ENCODE measurements around the gene PNMA8B. TPM values are rescaled to one million over a fixed set of nuclear protein-coding genes. Genes with fewer than 3 reads are reported as not detected.
A peak's percentile ranks its signal among the peaks of the same experiment; 100 is the strongest.

The PNMA8B gene
- polyA plus RNA-seq, 1 of the 3 experiments (the other 2 are of a cell fraction): 0.92 TPM

- ChIA-PET CTCF (interaction anchor here (4.5 kb wide), 1 partner anchor 11 kb away, joined by 28 read pairs; no protein-coding TSS in a partner anchor), POLR2A (no interaction called here)
- peak; percentile 77 for DNase-seq
- no peaks in the 10 kb centered on the region for H4K20me1 ChIP-seq (ENCODE audit: insufficient read depth)
- H3K36me3 ChIP-seq (replicated peaks in 1 of 2; ENCODE audit: control insufficient read depth in 1 of 2, insufficient read depth in 2 of 2, low read length in 1 of 2): no peaks in the 10 kb centered on the region
- H3K9me3 ChIP-seq: no peaks in the 10 kb centered on the region
- H3K9ac ChIP-seq: no peak overlapping the region
- no peaks in the 10 kb centered on the region for H3F3A ChIP-seq (replicated peaks; ENCODE audit: insufficient read depth)
- 50% methylated on average over 11 of the region's 12 CpGs for WGBS (ENCODE audit: low lambda C conversion rate)
- no peaks in the 10 kb centered on the region for H3K79me2 ChIP-seq (ENCODE audit: insufficient read depth)
- H3K4me2 ChIP-seq: no peak overlapping the region
- TF ChIP-seq NFIC (IDR thresholded peaks at IDR 0.05; ENCODE audit: borderline replicate concordance) (no peak), CHD2 (IDR thresholded peaks at IDR 0.05; ENCODE audit: low read length, partially characterized antibody) (no peak), GATA2 (CRISPR knock-in tag; IDR thresholded peaks at IDR 0.05) (no peak), JUND (IDR thresholded peaks at IDR 0.05) (no peak), ELF1 (IDR thresholded peaks at IDR 0.05) (no peak), RXRA (IDR thresholded peaks at IDR 0.05; ENCODE audit: borderline replicate concordance, low read depth) (no peak), ZBTB33 (IDR thresholded peaks at IDR 0.05; ENCODE audit: borderline replicate concordance, low read depth) (no peak)
- no peak overlapping the region for H2AFZ ChIP-seq (ENCODE audit: low read depth)
- H3K27ac ChIP-seq (ENCODE audit: low read depth in 2 of 2, low read length in 1 of 2): no peak overlapping the region
- H3K27me3 ChIP-seq (ENCODE audit: insufficient read depth): no peaks in the 10 kb centered on the region
- no peak overlapping the region for H3K4me3 ChIP-seq (ENCODE audit: low read depth in 2 of 2, low read length in 1 of 2)
- no peaks in the 10 kb centered on the region for H3K9me2 ChIP-seq
- H3K4me1 ChIP-seq (ENCODE audit: control insufficient read depth in 1 of 2, insufficient read depth in 2 of 2, low read depth in 1 of 2, low read length in 1 of 2): peaks cover 0 to 24% of the 10 kb centered on the region in 2 experiments; a peak in 1 of 4 replicates
Observed at GRCh38 chr19:46533078-46533620, 37.5 kb upstream of the PNMA8B start.

- Histone ChIP-seq H3K4me3 (ENCODE audit: low read depth in 2 of 2, low read length in 1 of 2) (no peak overlapping the region), H3K27me3 (ENCODE audit: insufficient read depth) (no peaks in the 10 kb centered on the region), H3K9me2 (no peaks in the 10 kb centered on the region), H3K9me3 (no peaks in the 10 kb centered on the region), H3K79me2 (ENCODE audit: insufficient read depth) (no peaks in the 10 kb centered on the region), H3K36me3 (replicated peaks in 1 of 2; ENCODE audit: control insufficient read depth in 1 of 2, insufficient read depth in 2 of 2, low read length in 1 of 2) (no peaks in the 10 kb centered on the region), H4K20me1 (ENCODE audit: insufficient read depth) (no peaks in the 10 kb centered on the region), H3K27ac (ENCODE audit: low read depth in 2 of 2, low read length in 1 of 2) (no peak overlapping the region), H2AFZ (ENCODE audit: low read depth) (no peak overlapping the region), H3K9ac (no peak overlapping the region), H3F3A (replicated peaks; ENCODE audit: insufficient read depth) (no peaks in the 10 kb centered on the region), H3K4me1 (ENCODE audit: control insufficient read depth in 1 of 2, insufficient read depth in 2 of 2, low read depth in 1 of 2, low read length in 1 of 2) (peaks cover 0 to 28% of the 10 kb centered on the region in 2 experiments; a peak in 1 of 4 replicates), H3K4me2 (no peak overlapping the region)
- no peak for TF ChIP-seq ELF1 (IDR thresholded peaks at IDR 0.05)
- no peak for TF ChIP-seq RFX5 (IDR thresholded peaks at IDR 0.05; ENCODE audit: low read length)
- TF ChIP-seq USF1 (IDR thresholded peaks at IDR 0.05; ENCODE audit: borderline replicate concordance, low read depth): peak; percentile 44; the same call in 1 of the 2 replicates
- TF ChIP-seq MAX (IDR thresholded peaks at IDR 0.05; ENCODE audit: low read depth): no peak
- peak; percentile 66 for DNase-seq
- ChIA-PET CTCF (interaction anchor here (0.7 to 5.2 kb wide), 14 partner anchors 8 to 224 kb away, joined by 3 to 102 read pairs (median 8); no protein-coding TSS in a partner anchor), POLR2A (interaction anchor here (0.6 kb wide), 1 partner anchor 94 kb away, joined by 3 read pairs; the partner anchor contains the start of gene PTGIR)
- WGBS (ENCODE audit: low lambda C conversion rate): 71% methylated on average over 1 of the region's 1 CpG
Observed at GRCh38 chr19:46530636-46531035, 35.0 kb upstream of the PNMA8B start.
